HK-2 (cell line): ENCODE results near the gene SPIC.
"Not testable (repeated sequence)": the region's sequence is repeated elsewhere in the genome, so short reads cannot be mapped to it uniquely, and the experiment has no call there.

Source experiments
- DNase-seq: peaks from one replicate; pipeline ENCODE4 v3.0.0-alpha.2; 2018; ENCODE audit not compliant: unreplicated experiment

SPIC gene

GRCh38 chr12:101474711-101475386 lies at the start of gene SPIC:
SPIC (plus strand) TSS chr12:101475336; CDS start chr12:101476905, 1,569 bp downstream.
- DNase-seq = no peak

GRCh38 chr12:101430456-101430855 lies 44.7 kb upstream of the SPIC start:
- no peak for DNase-seq

- no peak for DNase-seq
Measured at GRCh38 chr12:101436136-101436535, 39.0 kb upstream of the SPIC start.

GRCh38 chr12:101439236-101439635 lies 35.9 kb upstream of the SPIC start:
- DNase-seq = no peak

GRCh38 chr12:101441461-101442224 lies 33.5 kb upstream of the SPIC start:
- DNase-seq = no peak

GRCh38 chr12:101455685-101456084 lies 19.5 kb upstream of the SPIC start:
- no peak for DNase-seq

GRCh38 chr12:101459642-101460346 lies 15.3 kb upstream of the SPIC start:
- DNase-seq = no peak

GRCh38 chr12:101468948-101469347 lies 6.2 kb upstream of the SPIC start:
- no peak for DNase-seq

GRCh38 chr12:101470939-101471338 lies 4.2 kb upstream of the SPIC start:
- no peak for DNase-seq

- DNase-seq = not testable (repeated sequence)
Measured at GRCh38 chr12:101471878-101472277, 3.3 kb upstream of the SPIC start.

GRCh38 chr12:101474248-101474647 lies 888 bp upstream of the SPIC start:
- DNase-seq = no peak

GRCh38 chr12:101475751-101476305 lies 692 bp downstream of the SPIC start:
- DNase-seq = no peak

- no peak for DNase-seq
Measured at GRCh38 chr12:101480849-101481248, 5.7 kb downstream of the SPIC start.

- no peak for DNase-seq
Measured at GRCh38 chr12:101485021-101485420, 9.9 kb downstream of the SPIC start.

GRCh38 chr12:101488469-101488868 lies 13.3 kb downstream of the SPIC start:
- no peak for DNase-seq

GRCh38 chr12:101490286-101490920 lies 15.3 kb downstream of the SPIC start:
- DNase-seq = peak; percentile 4

GRCh38 chr12:101491329-101491728 lies 16.2 kb downstream of the SPIC start:
- DNase-seq = no peak

GRCh38 chr12:101493556-101493955 lies 18.4 kb downstream of the SPIC start:
- no peak for DNase-seq

- no peak for DNase-seq
Measured at GRCh38 chr12:101498252-101498651, 23.1 kb downstream of the SPIC start.

GRCh38 chr12:101501410-101501995 lies 26.4 kb downstream of the SPIC start:
- no peak for DNase-seq

- no peak for DNase-seq
Measured at GRCh38 chr12:101521136-101521535, 46.0 kb downstream of the SPIC start.

GRCh38 chr12:101527682-101528081 lies 52.5 kb downstream of the SPIC start:
- DNase-seq = no peak
